HCT116 (cell line): ENCODE data around the gene IQCN.

Experiments used
- CEBPB ChIP-seq: IDR thresholded peaks from 2 replicates; pipeline ENCODE4 v1.6.1; 2012; ENCODE audit warnings: low read depth
- CTCF ChIP-seq, 3 experiments: fragments of 200-600 bp in 1 of 3; sonication (generic) in 1 of 3; IDR thresholded peaks in 2 of 3; conservative IDR thresholded peaks in 1 of 3; 2 replicates each; pipeline ENCODE4 v1.5.1; 2012 to 2017; ENCODE audit warnings: low read depth in 2 of 3, low read length in 2 of 3, antibody characterized with exemption in 1 of 3, borderline replicate concordance in 1 of 3, control low read depth in 1 of 3, mild to moderate bottlenecking in 1 of 3, mixed read lengths in 1 of 3, mixed run types in 1 of 3, moderate library complexity in 1 of 3; ENCODE audit not compliant: insufficient read depth in 1 of 3
- REST ChIP-seq: IDR thresholded peaks from 2 replicates; pipeline ENCODE4 v1.6.1; 2012; ENCODE audit warnings: low read depth
- TCF7L2 ChIP-seq: IDR thresholded peaks from 2 replicates; pipeline ENCODE4 v1.7.0; 2011; ENCODE audit warnings: borderline replicate concordance, inconsistent platforms; ENCODE audit not compliant: insufficient read depth, insufficient read length; ENCODE audit errors: extremely low read depth

- TF ChIP-seq REST (no peak), CTCF (IDR thresholded peaks at IDR 0.05 in 2 of 3, conservative IDR thresholded peaks at IDR 0.05 in 1 of 3; ENCODE audit: borderline replicate concordance in 1 of 3, insufficient read depth in 1 of 3, low read depth in 2 of 3, low read length in 2 of 3) (no peak), CEBPB (no peak), TCF7L2 (no peak)
Observed at GRCh38 chr19:18309525-18310064, 35.3 kb upstream of the IQCN start.
